ENCODE measurements around the gene CNTD1.

- TF ChIP-seq, protein P1, sequence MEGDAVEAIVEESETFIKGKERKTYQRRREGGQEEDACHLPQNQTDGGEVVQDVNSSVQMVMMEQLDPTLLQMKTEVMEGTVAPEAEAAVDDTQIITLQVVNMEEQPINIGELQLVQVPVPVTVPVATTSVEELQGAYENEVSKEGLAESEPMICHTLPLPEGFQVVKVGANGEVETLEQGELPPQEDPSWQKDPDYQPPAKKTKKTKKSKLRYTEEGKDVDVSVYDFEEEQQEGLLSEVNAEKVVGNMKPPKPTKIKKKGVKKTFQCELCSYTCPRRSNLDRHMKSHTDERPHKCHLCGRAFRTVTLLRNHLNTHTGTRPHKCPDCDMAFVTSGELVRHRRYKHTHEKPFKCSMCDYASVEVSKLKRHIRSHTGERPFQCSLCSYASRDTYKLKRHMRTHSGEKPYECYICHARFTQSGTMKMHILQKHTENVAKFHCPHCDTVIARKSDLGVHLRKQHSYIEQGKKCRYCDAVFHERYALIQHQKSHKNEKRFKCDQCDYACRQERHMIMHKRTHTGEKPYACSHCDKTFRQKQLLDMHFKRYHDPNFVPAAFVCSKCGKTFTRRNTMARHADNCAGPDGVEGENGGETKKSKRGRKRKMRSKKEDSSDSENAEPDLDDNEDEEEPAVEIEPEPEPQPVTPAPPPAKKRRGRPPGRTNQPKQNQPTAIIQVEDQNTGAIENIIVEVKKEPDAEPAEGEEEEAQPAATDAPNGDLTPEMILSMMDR (IDR thresholded peaks at IDR 0.05) = no peak
- TF ChIP-seq POLR2A (IDR thresholded peaks at IDR 0.05) = no peak
These were observed 46.9 kb downstream of the CNTD1 start for GRCh38 chr17:42845556-42845917.

Measured in lower leg skin (tissue), 3 donors.